22Rv1 (cell line): ENCODE results near the gene MYH9.

ENCODE experiments used
- CTCF ChIP-seq: fragments of 450-650 bp; IDR thresholded peaks from 2 replicates; pipeline ENCODE4 v1.5.1; 2017; ENCODE audit warnings: mild to moderate bottlenecking
- ZFX ChIP-seq: fragments of 450-650 bp; IDR thresholded peaks from 2 replicates; pipeline ENCODE4 v1.6.1; 2017; ENCODE audit warnings: antibody characterized with exemption, borderline replicate concordance

- no peak for TF ChIP-seq CTCF
- no peak for TF ChIP-seq ZFX
These were observed 44.2 kb upstream of the MYH9 start for GRCh38 chr22:36431977-36432376.
